Islet of Langerhans (tissue), 1 donor: Measurements from ENCODE around the gene DNAJC9.
A peak's percentile ranks its signal among the peaks of the same experiment; 100 is the strongest.

Source experiments
- FAIRE-seq: peaks from one replicate; lab custom pipeline; 2011; peaks lifted over from hg19 to GRCh38; lab: Jason Lieb, UNC

Gene DNAJC9

GRCh38 chr10:73238990-73239566 lies 8.0 kb downstream of the DNAJC9 start:
- no peak for FAIRE-seq

- FAIRE-seq = no peak
These were observed 12.4 kb downstream of the DNAJC9 start for GRCh38 chr10:73234695-73235094.

- no peak for FAIRE-seq
These were observed 13.2 kb downstream of the DNAJC9 start for GRCh38 chr10:73233883-73234282.

GRCh38 chr10:73232887-73233286 lies 14.2 kb downstream of the DNAJC9 start:
- no peak for FAIRE-seq

GRCh38 chr10:73229567-73229966 lies 17.5 kb downstream of the DNAJC9 start:
- no peak for FAIRE-seq

DNA sequence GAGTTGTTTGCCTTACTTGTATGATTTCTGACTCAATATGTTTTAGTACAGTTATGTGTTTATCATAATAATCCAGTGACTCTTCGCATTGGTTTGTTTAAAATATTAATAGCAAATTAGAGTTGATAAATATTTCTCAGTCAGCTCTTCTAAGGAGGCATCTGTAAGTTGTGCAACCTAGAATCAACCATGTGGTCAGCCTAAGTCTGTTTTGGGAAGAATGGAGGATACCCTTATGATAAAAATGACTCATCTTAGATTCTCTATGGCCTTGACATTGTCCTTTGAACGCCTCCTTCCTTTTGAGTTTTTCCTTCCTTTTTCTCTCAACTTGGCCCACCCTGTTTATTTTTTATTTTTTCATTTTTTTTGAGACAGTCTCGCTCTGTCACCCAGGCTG lies 18.8 kb downstream of the DNAJC9 start:
- no peak for FAIRE-seq

DNA sequence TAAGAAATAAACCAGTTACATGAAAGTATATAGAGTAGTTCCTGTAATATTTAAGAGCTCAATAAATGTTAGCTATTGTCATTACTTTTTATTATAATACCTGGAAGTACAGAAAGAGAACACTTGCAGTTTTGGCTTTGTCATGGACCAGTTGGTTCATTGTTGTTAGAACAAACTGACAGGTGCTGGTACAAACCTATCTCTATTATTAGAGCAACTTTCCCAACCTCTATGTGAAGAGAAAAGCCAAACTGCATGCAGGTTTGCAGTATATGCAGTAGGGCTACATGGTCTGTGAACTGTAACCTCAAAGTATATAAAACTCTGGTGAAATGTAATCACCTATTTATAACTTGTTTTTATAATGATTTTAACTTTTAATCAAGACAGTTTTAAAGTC lies 20.4 kb downstream of the DNAJC9 start:
- no peak for FAIRE-seq

GRCh38 chr10:73225518-73225917 lies 21.5 kb downstream of the DNAJC9 start:
- FAIRE-seq = no peak

DNA sequence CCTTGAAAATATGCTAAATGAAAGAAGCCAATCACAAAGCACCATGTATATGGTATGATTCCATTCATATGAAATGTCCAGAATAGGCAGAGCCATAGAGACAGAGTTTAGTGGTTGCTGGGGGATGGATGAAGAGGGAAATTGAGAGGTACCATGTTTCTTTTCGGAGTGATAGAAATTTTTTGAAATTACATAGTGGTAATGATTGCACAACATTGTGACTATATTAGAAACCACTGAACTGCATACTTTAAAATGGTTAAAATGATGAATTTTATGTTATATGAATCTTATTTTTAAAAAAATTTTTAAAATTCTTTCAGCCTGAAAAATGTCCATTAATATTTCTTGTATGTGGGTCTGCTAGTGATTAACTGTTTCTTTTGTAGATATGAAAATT lies 26.1 kb downstream of the DNAJC9 start:
- peak; percentile 89 for FAIRE-seq

GRCh38 chr10:73219384-73219783 lies 27.7 kb downstream of the DNAJC9 start:
- no peak for FAIRE-seq

DNA sequence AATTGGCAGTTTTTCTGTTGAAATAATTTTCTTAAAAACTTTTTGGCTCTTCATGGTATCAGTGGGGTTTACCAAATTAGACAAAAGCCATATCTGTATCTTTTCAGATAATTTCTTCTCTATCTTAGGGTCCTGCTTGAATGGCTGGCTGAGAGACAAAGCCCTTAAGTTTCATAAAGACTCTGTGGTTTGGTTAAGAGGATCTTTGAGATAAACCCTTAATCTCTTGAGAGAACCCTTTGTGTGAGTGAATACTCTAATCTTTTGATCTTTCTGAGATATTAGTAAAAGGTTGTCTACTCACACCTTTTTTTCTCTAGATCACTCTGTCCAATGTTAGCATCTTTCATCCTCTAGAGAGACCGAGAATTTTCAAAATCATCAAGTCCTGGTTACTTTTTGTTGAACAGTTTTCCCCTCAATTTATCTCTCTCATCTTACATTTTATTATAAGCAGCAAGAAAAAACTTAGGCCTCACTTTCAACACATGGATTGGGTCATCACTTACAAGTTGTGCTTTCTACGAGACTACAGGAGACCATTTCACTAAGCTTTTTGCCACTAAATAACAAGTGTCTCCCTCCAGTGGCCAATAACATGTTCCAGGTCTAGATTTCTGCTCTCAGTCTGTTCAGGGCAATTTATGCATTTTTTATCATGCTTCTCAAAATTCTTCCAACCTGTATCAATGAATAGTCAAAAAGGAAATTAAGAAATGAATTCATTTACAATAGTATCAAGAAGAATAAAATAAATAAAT lies 28.4 kb downstream of the DNAJC9 start:
- FAIRE-seq = no peak

DNA sequence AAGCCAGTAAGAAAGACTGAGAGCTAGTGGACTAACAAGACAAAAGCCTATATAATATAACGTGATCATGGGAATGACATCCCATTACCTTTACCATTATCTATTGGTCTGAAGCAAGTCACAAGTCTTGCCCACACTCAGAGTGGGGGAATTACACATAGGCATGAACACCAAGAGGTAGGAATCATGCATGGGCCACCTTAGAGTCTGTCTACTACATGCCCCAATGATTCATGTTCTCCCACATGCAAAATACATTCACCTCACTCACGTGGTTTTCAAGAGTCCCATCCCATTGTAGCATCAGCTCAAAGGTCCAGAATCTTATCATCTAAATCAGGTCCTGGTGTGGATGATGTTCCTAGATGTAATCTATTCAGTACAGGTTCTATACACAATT lies 29.4 kb downstream of the DNAJC9 start:
- no peak for FAIRE-seq

DNA sequence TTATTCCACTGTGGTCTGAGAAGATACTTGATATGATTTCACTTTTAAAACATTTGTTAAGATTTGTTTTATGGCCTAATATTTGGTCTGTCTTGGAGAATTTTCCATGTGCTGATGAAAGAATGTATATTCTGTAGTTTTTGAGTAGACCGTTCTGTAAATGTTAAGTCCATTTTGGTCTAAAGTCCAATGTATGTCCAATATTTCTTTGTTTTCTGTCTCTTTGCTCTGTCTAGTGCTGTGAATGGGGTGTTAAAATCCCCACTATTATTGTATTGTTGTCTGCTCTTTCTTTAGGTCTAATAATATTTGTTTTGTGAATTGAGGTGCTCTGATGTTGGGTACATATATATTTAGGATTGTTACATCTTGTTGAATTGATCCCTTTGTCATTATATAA lies 31.3 kb downstream of the DNAJC9 start:
- FAIRE-seq = no peak

DNA sequence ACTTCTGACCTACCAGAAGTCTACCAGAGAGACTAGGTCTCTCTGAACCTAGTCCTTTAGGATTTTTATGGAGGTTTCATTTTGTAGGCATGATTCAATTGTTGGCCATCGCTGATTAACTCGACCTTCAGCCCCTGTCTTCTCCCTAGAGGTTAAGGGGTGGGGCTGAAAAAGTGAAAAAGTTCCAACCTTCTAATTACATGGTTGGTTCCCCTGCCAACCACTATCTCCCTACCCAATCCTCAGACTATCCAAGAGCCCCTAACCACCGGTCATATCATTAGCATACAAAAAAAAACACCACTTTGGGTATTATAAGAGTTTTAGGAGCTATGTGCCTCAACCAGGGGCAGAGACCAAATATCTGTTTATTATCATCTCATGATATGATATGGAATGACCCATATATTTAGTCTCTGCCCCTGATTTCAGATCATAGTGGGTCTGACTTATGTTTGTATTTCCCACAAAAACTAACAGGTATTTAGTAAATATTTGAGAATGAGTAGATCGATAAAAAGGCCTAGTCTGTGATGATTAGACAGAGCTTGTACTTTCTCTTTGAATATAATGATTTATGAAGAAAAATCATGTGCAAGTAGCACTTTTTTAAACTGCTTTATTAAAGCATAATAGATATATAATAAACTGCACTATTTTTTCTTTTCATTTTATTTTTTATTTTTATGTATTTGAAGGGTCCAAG lies 35.8 kb downstream of the DNAJC9 start:
- no peak for FAIRE-seq

DNA sequence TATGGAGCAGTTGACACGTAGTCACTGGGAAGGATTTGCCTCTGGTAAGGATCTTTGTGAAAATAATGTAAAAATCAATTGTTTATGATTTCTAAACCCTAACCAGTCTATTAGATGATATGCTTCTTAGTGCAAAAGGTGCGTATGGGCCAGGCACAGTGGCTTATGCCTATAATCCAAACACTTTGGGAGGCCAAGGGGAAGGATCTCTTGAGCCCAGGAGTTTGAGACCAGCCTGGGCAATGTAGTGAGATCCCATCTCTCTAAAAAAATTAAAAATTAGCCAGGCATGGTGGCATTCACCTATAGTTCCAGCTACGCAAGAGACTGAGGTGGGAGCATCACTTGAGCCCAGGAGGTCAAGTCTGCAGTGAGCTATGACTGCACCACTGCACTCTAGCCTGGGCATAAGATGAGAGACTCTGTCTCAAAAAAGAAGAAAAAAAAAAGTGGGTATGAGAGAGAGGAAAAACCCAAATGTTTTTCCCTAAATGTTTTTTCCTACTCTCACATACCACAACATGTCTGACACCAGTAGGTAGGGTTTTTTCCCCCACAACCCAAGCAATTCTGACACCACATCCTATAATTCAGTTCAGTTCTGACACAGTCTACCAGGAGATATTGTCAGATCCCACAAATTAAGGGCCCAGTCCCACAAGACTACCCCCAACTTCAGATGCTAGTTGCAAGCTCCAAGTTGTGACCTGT lies 36.5 kb downstream of the DNAJC9 start:
- no peak for FAIRE-seq

DNA sequence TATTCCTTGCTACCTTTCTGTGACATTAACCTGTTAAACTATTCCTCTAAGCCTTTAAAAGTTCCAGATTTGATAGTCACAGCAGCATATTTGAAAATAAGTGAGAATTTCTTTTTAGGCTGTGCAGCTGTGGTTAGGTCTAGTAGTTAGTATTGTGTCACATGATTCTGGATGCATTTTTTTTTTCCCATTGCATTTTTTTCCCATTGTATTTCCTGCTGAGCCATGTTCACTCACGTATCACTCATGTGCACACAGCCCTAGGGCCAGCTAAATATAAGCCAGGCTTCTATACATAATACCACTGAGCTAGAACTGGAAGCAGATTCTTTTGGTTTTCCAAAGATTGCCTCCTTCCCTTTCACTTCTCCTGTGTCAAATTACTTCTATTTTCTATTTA lies 37.4 kb downstream of the DNAJC9 start:
- no peak for FAIRE-seq

DNA sequence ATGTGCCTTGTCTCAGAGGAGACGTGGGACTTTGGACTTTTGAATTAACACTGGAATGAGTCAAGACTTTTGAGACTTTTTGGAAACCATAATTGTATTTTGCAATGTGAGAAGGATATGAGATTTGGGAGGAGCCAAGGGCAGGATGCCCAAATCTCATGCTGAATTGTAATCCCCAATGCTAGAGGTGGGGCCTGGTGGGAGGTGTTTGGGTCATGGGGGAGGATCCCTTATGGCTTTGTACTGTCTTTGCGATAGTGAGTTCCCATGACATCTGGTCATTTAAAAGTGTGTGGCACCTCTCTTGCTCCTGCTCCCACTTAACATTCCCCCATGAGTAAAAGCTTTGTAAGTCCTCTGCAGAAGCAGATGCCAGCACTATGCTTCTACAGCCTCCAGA lies 39.2 kb downstream of the DNAJC9 start:
- no peak for FAIRE-seq

DNA sequence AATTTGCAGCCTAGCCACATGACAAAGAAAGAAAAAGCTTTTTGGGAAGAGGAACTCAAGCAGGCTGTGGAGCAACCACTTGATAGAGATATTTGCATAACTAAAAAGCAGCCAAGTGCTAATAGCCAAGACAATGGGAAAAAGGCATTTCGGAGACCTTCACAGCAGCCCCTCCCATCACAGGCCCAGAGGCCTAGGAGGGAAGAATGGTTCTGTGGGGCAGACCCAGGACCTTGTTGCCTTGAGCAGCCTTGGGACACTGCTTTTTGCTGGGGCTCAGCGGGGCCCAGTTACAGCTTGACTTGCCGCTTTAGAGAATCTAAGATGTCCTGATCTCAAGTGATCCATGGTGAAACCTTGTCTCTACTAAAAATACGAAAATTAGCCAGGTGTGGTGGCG lies 40.7 kb downstream of the DNAJC9 start:
- FAIRE-seq = no peak

GRCh38 chr10:73205890-73206289 lies 41.2 kb downstream of the DNAJC9 start:
- no peak for FAIRE-seq

DNA sequence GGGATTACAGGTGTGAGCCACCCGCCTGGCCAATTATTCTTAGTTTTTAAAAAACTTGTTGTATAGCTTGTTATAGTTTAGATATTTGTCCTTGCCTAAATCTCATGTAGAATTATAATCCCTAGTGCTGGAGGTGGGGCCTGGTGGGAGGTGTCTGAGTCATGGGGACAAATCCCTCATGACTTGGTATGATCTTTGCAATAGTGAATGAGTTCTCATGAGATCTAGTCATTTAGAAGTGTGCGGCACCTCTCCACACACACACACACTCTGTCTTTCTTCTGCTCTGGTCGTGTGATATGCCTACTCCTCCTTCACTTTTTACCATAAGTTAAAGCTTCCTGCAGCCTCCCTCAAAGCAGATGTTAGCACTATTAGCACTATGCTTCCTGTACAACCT lies 42.0 kb downstream of the DNAJC9 start:
- FAIRE-seq = no peak
